ENCODE results near the gene CATSPER1.

GRCh38 chr11:65967329-65967934, 58.8 kb downstream of the CATSPER1 start:
- no peak for TF ChIP-seq CTCF (IDR thresholded peaks at IDR 0.05)
- TF ChIP-seq POLR2A (IDR thresholded peaks at IDR 0.05): no peak
- TF ChIP-seq EP300 (IDR thresholded peaks at IDR 0.05): no peak
